GM12875 (cell line): ENCODE data around the gene CTDSPL.

Source experiments
- H3K4me3 ChIP-seq: one replicate; pipeline ENCODE4 v1.5.1; 2011; ENCODE audit warnings: low read depth, low read length, control low read depth
- CTCF ChIP-seq: IDR thresholded peaks from 2 replicates; pipeline ENCODE4 v1.5.1; 2011; ENCODE audit warnings: low read depth, mild to moderate bottlenecking, control low read depth, inconsistent platforms, low read length, moderate library complexity, borderline replicate concordance; ENCODE audit not compliant: insufficient read depth

CTDSPL gene

GRCh38 chr3:38005076-38006020 is 143.7 kb downstream of the CTDSPL start:
- H3K4me3 ChIP-seq = no peak overlapping the region
- TF ChIP-seq CTCF = no peak

DNA sequence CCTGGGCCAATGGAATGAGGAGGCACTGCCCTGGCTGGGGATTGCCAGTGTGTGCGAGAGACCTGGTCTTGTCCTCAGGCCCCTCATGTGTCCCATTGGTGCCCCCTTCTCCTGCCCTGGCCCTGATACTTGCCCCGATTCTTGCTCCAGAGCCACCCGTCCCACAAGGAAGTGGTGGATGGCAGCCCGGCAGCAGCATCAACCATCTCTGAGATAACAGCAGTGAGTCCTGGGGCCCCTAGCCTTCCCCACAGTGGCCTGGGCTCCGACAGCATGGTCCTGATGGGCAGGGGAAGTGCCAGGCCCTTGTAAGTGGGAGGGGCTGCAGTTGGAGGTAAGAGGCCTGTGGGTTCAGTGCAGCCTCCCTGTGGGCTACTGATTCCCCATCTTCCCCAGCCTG is 144.4 kb downstream of the CTDSPL start:
- H3K4me3 ChIP-seq = no peak overlapping the region
- TF ChIP-seq CTCF = no peak

DNA sequence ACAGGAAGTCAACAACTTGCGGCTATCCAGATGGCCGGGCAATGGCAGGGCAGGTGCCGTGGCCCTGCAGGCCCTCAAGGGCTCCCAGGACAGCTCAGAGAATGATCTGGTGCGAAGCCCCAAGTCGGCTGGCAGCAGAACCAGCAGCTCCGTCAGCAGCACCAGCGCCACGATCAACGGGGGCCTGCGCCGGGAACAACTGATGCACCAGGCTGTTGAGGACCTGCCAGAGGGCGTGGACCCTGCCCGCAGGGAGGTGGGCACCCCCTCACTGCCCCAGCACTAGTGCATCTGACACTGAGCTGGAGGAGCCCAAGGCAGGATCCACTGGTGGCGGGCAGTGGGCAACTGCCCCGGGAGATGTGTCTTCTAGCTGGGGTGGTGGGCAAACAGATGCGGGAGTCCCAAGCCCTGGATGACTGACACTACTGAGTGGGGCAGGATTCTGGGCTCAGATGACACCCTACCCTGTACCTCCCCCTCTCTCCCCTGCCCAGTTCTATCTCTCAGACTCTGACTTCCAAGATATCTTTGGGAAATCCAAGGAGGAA is 144.8 kb downstream of the CTDSPL start:
- H3K4me3 ChIP-seq = no peak overlapping the region
- TF ChIP-seq CTCF = no peak

DNA sequence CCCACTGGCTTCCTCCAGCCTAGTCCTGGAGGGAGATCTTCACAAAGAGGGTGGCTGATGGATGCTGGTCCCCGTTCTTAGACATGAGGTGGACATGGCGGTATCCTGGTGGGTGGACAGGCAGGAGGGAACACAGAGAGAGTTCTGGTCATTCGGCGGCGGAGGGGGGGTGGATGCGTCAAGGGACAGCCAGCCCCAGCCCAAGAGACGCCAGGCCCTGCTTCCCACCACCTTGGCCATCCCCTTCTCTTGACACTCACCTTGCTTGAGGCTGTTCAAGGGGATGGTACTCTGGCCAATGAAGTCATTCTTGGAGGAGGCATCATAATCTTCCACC is 146.0 kb downstream of the CTDSPL start:
- TF ChIP-seq CTCF = no peak
- no peak overlapping the region for H3K4me3 ChIP-seq

- H3K4me3 ChIP-seq = no peak overlapping the region
- TF ChIP-seq CTCF = no peak
These were observed 146.6 kb downstream of the CTDSPL start for GRCh38 chr3:38008191-38008701.

DNA sequence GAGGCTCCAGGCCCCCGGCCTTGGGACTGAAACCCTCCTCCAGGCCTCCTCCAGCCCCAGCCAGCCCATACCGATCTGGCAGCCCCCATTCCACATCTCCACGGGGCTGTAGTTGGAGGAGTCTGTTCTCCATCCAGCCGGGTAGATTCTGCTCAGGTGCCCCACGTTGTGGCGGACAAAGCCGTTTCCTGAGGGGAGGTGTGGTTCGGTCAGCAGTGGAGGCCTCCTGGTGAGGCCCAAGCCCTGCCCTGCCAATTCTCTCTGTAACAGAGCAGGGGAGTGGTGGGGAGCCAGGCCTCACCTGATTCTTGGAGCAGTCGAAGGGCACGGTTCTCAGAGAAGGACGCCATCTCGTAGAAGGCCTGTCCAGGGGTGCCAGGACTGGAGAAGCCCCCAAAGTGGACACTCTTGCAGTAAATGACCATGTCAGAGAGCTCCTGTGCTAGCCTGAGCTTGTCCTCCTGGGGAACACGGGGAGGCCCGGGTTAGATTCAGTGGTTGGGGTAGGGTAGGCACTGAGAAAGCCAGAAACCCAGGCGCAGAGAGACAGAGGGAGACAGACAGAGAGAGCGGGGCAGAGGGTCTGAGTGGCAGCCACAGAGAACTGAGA is 147.4 kb downstream of the CTDSPL start:
- no peak for TF ChIP-seq CTCF

More for the DNA sequence above, 147.4 kb downstream of the CTDSPL start:
- H3K4me3 ChIP-seq = no peak overlapping the region
